Loucy (cell line): ENCODE results near the gene FAM193A.

ENCODE experiments used
- H2AFZ ChIP-seq: fragments of 200-600 bp; sonication (generic); 2 replicates; pipeline ENCODE4 v1.6.0; 2016; ENCODE audit warnings: antibody characterized with exemption, mild to moderate bottlenecking, low read length, moderate library complexity
- H3F3A ChIP-seq: fragments of 200-600 bp; 2 replicates; pipeline ENCODE4 v1.6.0; 2016; ENCODE audit warnings: antibody characterized with exemption, low read depth, mild to moderate bottlenecking
- H3K27me3 ChIP-seq: fragments of 200-600 bp; sonication (generic); 2 replicates; pipeline ENCODE4 v1.6.1; 2014; ENCODE audit warnings: low read length, mild to moderate bottlenecking; ENCODE audit not compliant: insufficient read depth, poor library complexity, severe bottlenecking
- H3K36me3 ChIP-seq: fragments of 200-600 bp; sonication (generic); 2 replicates; pipeline ENCODE4 v1.6.1; 2016; ENCODE audit warnings: low read length; ENCODE audit not compliant: insufficient read depth
- H3K4me1 ChIP-seq: fragments of 200-600 bp; sonication (generic); 2 replicates; pipeline ENCODE4 v1.5.1; 2014; ENCODE audit warnings: low read length, mild to moderate bottlenecking; ENCODE audit not compliant: insufficient read depth, poor library complexity, severe bottlenecking
- H3K4me2 ChIP-seq: fragments of 200-600 bp; sonication (generic); 2 replicates; pipeline ENCODE4 v1.6.0; 2014; ENCODE audit warnings: antibody characterized with exemption, low read length, low read depth, mild to moderate bottlenecking; ENCODE audit not compliant: poor library complexity, severe bottlenecking
- H3K4me3 ChIP-seq: fragments of 200-600 bp; sonication (generic); 2 replicates; pipeline ENCODE4 v1.5.1; 2014; ENCODE audit warnings: low read length, mild to moderate bottlenecking, mixed read lengths; ENCODE audit not compliant: poor library complexity, severe bottlenecking
- H3K79me2 ChIP-seq: fragments of 200-600 bp; sonication (generic); 2 replicates; pipeline ENCODE4 v1.6.1; 2014; ENCODE audit warnings: low read length; ENCODE audit not compliant: insufficient read depth
- H3K9ac ChIP-seq: fragments of 200-600 bp; sonication (generic); 2 replicates; pipeline ENCODE4 v1.6.0; 2014; ENCODE audit warnings: mild to moderate bottlenecking, low read depth, low read length, moderate library complexity; ENCODE audit not compliant: poor library complexity, severe bottlenecking
- H3K9me2 ChIP-seq: fragments of 200-600 bp; sonication (generic); replicated peaks from 2 replicates; pipeline ENCODE4 v1.6.1; 2016; ENCODE audit warnings: low read depth, low read length, mixed read lengths
- H3K9me3 ChIP-seq: fragments of 200-600 bp; sonication (generic); 2 replicates; pipeline ENCODE4 v1.6.1; 2014; ENCODE audit warnings: mild to moderate bottlenecking, antibody characterized with exemption, low read length, low read depth; ENCODE audit not compliant: insufficient read depth
- H4K20me1 ChIP-seq: fragments of 200-600 bp; sonication (generic); 2 replicates; pipeline ENCODE4 v1.6.0; 2014; ENCODE audit warnings: antibody characterized with exemption, low read length, mild to moderate bottlenecking; ENCODE audit not compliant: insufficient read depth, poor library complexity, severe bottlenecking
- EZH2phosphoT487 ChIP-seq: fragments of 200-600 bp; IDR thresholded peaks from 2 replicates; pipeline ENCODE4 v1.6.1; 2018; ENCODE audit warnings: antibody characterized with exemption, mild to moderate bottlenecking, moderate library complexity, borderline replicate concordance
- TF ChIP-seq, protein P1 (sequence below): fragments of 200-600 bp; sonication (generic); conservative IDR thresholded peaks from 2 replicates; pipeline ENCODE4 v1.5.1; 2014; ENCODE audit warnings: mild to moderate bottlenecking, antibody characterized with exemption, low read length

The FAM193A gene

DNA sequence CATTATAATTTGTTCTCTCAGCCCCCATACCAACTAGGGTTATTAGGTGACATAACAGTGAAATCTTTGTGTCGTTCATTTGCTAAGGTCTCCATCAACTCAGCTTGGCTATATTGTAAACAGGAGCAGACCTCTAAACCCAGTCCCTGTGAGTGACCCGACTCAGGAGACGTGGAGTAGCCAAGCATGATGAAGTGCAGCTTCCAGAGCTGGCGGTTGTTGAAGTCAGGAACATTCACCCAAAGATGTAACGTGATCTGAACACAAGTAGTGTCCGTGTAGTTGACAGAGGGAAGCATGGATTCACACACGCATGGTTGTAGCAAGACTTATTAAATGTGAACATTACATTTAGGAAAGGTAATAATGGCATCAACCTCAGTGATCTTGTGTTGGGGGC is 102.3 kb downstream of the FAM193A start:
- no peaks in the 10 kb centered on the region; the same call in 1 of the 2 replicates for H3K79me2 ChIP-seq
- no peaks in the 10 kb centered on the region for H3F3A ChIP-seq
- H3K27me3 ChIP-seq: no peaks in the 10 kb centered on the region
- no peaks in the 10 kb centered on the region for H3K9me3 ChIP-seq
- no peaks in the 10 kb centered on the region for H4K20me1 ChIP-seq
- TF ChIP-seq, protein P1, sequence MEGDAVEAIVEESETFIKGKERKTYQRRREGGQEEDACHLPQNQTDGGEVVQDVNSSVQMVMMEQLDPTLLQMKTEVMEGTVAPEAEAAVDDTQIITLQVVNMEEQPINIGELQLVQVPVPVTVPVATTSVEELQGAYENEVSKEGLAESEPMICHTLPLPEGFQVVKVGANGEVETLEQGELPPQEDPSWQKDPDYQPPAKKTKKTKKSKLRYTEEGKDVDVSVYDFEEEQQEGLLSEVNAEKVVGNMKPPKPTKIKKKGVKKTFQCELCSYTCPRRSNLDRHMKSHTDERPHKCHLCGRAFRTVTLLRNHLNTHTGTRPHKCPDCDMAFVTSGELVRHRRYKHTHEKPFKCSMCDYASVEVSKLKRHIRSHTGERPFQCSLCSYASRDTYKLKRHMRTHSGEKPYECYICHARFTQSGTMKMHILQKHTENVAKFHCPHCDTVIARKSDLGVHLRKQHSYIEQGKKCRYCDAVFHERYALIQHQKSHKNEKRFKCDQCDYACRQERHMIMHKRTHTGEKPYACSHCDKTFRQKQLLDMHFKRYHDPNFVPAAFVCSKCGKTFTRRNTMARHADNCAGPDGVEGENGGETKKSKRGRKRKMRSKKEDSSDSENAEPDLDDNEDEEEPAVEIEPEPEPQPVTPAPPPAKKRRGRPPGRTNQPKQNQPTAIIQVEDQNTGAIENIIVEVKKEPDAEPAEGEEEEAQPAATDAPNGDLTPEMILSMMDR: no peak
- no peak for TF ChIP-seq EZH2phosphoT487
- no peak overlapping the region for H2AFZ ChIP-seq
- H3K4me2 ChIP-seq: no peak overlapping the region
- no peak overlapping the region for H3K4me3 ChIP-seq
- H3K36me3 ChIP-seq: peaks cover 79% of the 10 kb centered on the region
- no peaks in the 10 kb centered on the region for H3K9me2 ChIP-seq
- H3K4me1 ChIP-seq: no peaks in the 10 kb centered on the region
- H3K9ac ChIP-seq: no peak overlapping the region

- TF ChIP-seq EZH2phosphoT487: no peak
- TF ChIP-seq, protein P1: no peak
- Histone ChIP-seq H3K36me3 (peaks cover 78% of the 10 kb centered on the region), H3K9ac (no peak overlapping the region)
Measured at GRCh38 chr4:2642968-2643367, 106.5 kb downstream of the FAM193A start.

DNA sequence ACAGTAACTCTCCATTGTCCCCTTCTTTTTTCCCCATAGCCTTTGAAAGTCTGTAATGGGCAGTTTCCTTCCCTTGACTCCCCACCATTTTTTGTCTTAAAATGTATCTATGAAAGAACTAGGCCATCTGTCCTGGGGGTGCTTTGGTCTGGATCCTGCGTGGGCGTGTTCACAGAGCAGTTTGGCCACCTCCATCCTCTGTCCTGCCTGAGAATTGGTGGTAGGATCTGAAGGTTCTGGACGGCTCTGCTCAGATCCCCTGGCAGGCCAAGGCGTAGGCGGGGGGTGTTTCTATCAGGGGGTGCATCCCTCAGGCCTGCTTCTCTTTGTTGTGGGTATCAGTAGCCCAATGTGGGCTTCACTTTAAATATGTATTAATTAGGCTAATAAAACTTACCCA is 107.1 kb downstream of the FAM193A start:
- Histone ChIP-seq H3F3A (no peaks in the 10 kb centered on the region), H3K36me3 (peaks cover 78% of the 10 kb centered on the region), H3K4me1 (no peaks in the 10 kb centered on the region), H3K4me2 (no peak overlapping the region), H3K79me2 (no peaks in the 10 kb centered on the region; the same call in 1 of the 2 replicates), H3K9me3 (no peaks in the 10 kb centered on the region), H3K4me3 (no peak overlapping the region), H2AFZ (no peak overlapping the region), H3K9ac (no peak overlapping the region), H3K9me2 (no peaks in the 10 kb centered on the region), H4K20me1 (no peaks in the 10 kb centered on the region), H3K27me3 (no peaks in the 10 kb centered on the region)
- TF ChIP-seq, protein P1: no peak
- TF ChIP-seq EZH2phosphoT487: no peak

More at GRCh38 chr4:2642968-2643367, 106.5 kb downstream of the FAM193A start:
- H3F3A ChIP-seq: no peaks in the 10 kb centered on the region
- H3K4me1 ChIP-seq: no peaks in the 10 kb centered on the region
- H3K9me2 ChIP-seq: no peaks in the 10 kb centered on the region
- no peaks in the 10 kb centered on the region; the same call in 1 of the 2 replicates for H3K79me2 ChIP-seq
- H3K4me2 ChIP-seq: no peak overlapping the region
- H2AFZ ChIP-seq: no peak overlapping the region
- no peak overlapping the region for H3K4me3 ChIP-seq
- H3K27me3 ChIP-seq: no peaks in the 10 kb centered on the region
- no peaks in the 10 kb centered on the region for H3K9me3 ChIP-seq
- H4K20me1 ChIP-seq: no peaks in the 10 kb centered on the region
